Measurements from ENCODE around the gene SNCB. TPM values are rescaled to one million over a fixed set of nuclear protein-coding genes. Genes with fewer than 3 reads are reported as not detected.

SNCB gene
- total RNA-seq, 1 experiment from 2014 or later = not detected

- Histone ChIP-seq H2AFZ (ENCODE audit: low read depth, low read length, poor library complexity, severe bottlenecking) (no peak overlapping the region), H3K79me2 (ENCODE audit: insufficient read depth, low read length) (no peaks in the 10 kb centered on the region), H3K27me3 (ENCODE audit: insufficient read depth, low read length) (no peaks in the 10 kb centered on the region), H4K20me1 (ENCODE audit: insufficient read depth) (no peaks in the 10 kb centered on the region), H3K9me2 (ENCODE audit: insufficient read depth) (no peaks in the 10 kb centered on the region), H3K27ac (ENCODE audit: low read depth, low read length) (no peak overlapping the region), H3K4me2 (ENCODE audit: low read length) (no peak overlapping the region), H3K9me3 (ENCODE audit: control insufficient read depth in 1 of 2, insufficient read depth in 1 of 2, low read depth in 1 of 2, low read length in 2 of 2) (no peaks in the 10 kb centered on the region), H3K36me3 (ENCODE audit: control insufficient read depth in 1 of 2, insufficient read depth in 2 of 2, low read length in 2 of 2) (no peaks in the 10 kb centered on the region), H3K9ac (ENCODE audit: low read length) (no peak overlapping the region), H3K4me1 (ENCODE audit: control insufficient read depth in 1 of 2, insufficient read depth in 2 of 2, low read length in 2 of 2) (no peaks in the 10 kb centered on the region; a peak in 1 of 4 replicates), H3K4me3 (replicated peaks in 1 of 2; ENCODE audit: low read depth in 1 of 2, low read length in 2 of 2) (no peak overlapping the region)
- TF ChIP-seq CTCF (IDR thresholded peaks at IDR 0.05 in 2 of 3, conservative IDR thresholded peaks at IDR 0.05 in 1 of 3; ENCODE audit: borderline replicate concordance in 1 of 3, insufficient read depth in 1 of 3, low read depth in 2 of 3, low read length in 2 of 3) = peak; percentile 93 to 97 (median 93)
- peak; percentile 98 for TF ChIP-seq RAD21 (IDR thresholded peaks at IDR 0.05; ENCODE audit: low read depth)
- peak; percentile 92 for TF ChIP-seq EGR1 (IDR thresholded peaks at IDR 0.05; ENCODE audit: low read depth)
- TF ChIP-seq ZNF274 (IDR thresholded peaks at IDR 0.05; ENCODE audit: low read depth, low read length) = no peak
- peak; percentile 93 for ATAC-seq
- intact Hi-C loops (cut with micrococcal nuclease) = loop anchor here (1.0 to 5.0 kb wide), 3 partner anchors 161 to 450 kb away; no protein-coding TSS in a partner anchor
- RAD21 ChIA-PET (ENCODE audit: low non-redundant PET in 1 of 2, low total read pairs in 2 of 2, uncharacterized antibody in 2 of 2, unreplicated experiment in 2 of 2) = interaction anchor here (0.6 to 2.4 kb wide), 15 partner anchors 14 to 452 kb away, joined by 3 to 21 read pairs (median 3); partner anchors contain the start of genes CLTB (in 1 of the 2), FGFR4 (in 1 of the 2) and TSPAN17 (in 1 of the 2)
- CTCF ChIA-PET = interaction anchor here (0.6 to 3.2 kb wide), 48 partner anchors 9 to 932 kb away, joined by 3 to 79 read pairs (median 4); partner anchors contain the start of genes FGFR4, HK3 and TSPAN17
- POLR2A ChIA-PET = interaction anchor here (0.7 to 1.6 kb wide), 4 partner anchors 9 to 451 kb away, joined by 3 to 5 read pairs (median 4); partner anchors contain the start of gene TSPAN17
- DNase-seq (ENCODE audit: low read depth, low spot score) = peak; percentile 49
- no TSS peak for BruUV-seq (replicated peaks)
These were observed 30.7 kb upstream of the SNCB start for GRCh38 chr5:176660860-176661641.

Measured in HCT116 (cell line).